GM19193 (cell line): ENCODE data around the gene WWTR1.

ENCODE experiments used
- POLR2A ChIP-seq: IDR thresholded peaks from 4 replicates; pipeline ENCODE4 v1.6.1; 2011; ENCODE audit not compliant: insufficient read depth, insufficient read length; ENCODE audit errors: extremely low read depth

Gene WWTR1

DNA sequence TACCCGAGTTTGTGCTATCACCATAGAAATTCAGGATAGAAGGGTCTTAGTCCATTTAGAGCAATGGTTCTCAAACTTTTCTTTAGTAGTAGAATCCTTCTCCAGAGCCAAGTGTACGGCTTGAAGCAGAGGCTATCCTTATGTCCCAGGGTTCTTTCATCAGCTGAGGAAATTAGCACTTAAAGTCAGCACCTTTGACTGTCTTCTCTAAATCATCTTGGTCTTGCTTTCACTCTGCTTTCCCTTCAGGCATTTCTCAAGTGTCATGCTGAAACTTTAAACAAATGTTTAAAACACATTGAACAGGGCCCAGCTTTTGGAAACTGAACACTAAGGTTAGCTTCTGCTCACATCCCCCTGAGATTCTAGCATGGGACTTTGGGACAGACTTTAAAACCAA, 105.1 kb downstream of the WWTR1 start:
- TF ChIP-seq POLR2A, result no peak

DNA sequence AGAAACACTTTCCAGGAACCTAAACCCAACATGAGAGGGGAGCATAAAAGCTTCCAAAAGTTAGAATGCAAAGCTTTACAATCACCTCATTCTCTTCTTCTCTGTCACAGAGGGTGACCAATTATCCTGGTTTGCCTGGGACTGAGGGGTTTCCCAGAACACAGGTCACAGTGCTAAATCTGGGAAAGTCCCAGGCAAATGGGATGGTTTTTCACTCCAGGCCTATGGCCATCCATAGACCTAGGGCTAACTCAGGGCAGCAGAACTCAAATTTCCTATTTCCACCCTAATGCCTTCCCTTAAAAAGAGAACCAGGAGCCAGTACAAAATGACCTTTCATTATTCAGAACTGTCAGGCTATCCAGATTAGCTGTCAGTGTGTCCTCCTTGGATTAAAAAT, 106.3 kb downstream of the WWTR1 start:
- no peak for TF ChIP-seq POLR2A

DNA sequence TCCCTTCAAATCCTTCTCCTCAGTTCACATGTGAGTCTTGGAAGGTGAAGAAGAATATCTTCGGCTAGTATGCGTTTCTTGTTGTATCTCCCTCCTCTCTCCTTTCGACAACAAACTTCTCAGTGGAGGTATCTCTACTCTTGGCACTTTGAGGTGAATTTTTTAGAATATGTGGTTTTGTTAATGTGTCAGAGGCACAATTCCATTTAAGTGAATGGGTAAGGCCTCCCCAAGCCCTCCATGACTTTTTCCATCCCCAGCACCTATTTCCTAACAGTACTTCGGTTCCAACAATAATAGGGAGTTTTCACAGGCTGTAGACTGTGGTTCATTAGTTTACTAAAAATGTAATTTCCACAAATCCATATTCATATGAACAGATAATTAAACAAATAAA, 109.2 kb downstream of the WWTR1 start:
- no peak for TF ChIP-seq POLR2A

DNA sequence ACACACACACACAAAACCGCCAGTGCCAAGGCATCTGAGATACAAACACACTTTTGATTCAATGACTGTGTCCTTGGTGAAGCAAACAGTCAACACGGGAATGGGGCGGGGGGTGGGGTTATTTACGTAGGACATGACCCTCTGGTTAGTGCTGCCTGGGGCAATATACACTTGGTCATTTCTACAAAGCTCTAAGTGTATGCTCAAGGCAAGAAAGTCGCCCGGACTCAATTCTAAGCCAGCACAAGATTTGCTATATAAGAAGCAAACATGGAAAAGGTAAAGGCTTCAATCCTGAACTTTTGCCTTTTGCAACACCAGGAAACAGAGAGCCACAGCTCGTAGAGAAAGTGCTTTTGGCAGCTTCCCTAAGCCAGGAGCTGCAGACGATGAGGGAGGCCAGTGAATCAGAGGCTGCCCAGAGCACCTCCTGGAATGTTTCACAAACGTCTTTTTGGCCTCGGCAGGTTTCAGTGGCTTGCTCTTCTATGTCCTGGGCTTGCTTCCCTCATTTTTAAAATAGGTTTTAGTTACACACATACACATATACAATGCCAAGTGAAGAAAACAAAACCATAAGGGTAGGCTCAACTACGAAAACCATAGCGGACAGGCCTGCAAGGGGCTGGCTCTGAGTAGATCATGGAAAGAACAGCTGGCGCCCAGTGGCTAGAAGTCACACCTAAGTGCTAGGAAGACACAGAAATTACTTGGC, 109.7 kb downstream of the WWTR1 start:
- TF ChIP-seq POLR2A, result no peak

DNA sequence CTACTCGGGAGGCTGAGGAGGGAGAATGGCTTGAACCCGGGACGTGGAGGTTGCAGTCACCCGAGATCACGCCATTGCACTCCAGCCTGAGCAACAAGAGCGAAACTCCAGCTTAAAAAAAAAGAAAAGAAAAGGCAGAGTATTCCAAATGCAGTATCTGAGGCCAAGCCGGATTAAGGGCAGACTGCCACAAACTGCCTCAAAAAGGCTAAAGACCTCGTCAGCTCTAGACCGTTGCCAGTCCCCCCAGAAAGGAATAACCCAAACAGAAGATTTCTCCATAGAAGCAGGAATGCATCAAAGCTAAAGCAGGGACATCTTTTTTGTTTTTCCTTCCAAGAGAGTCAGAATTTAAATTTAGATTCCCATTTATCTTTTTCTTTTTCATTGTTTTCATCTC, 110.4 kb downstream of the WWTR1 start:
- TF ChIP-seq POLR2A, result no peak

DNA sequence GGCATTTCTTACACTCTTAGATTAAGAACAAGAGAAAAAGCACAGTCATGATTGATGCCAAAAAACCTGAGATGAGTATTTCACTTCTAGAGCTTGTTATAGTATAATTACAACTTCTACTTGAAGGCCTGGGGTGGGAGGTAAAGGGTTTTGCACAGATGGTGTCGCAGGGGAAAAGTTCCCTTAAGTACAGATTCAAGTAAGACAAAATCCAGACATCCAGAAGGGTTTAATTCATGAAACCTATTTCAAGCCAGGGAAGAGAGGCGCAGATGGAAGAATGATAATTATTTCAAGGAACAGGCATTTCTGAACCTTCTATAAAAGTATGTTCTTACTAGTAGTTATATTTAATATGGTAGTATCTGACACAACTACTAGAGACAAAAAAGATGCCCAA, 112.8 kb downstream of the WWTR1 start:
- TF ChIP-seq POLR2A, result no peak

DNA sequence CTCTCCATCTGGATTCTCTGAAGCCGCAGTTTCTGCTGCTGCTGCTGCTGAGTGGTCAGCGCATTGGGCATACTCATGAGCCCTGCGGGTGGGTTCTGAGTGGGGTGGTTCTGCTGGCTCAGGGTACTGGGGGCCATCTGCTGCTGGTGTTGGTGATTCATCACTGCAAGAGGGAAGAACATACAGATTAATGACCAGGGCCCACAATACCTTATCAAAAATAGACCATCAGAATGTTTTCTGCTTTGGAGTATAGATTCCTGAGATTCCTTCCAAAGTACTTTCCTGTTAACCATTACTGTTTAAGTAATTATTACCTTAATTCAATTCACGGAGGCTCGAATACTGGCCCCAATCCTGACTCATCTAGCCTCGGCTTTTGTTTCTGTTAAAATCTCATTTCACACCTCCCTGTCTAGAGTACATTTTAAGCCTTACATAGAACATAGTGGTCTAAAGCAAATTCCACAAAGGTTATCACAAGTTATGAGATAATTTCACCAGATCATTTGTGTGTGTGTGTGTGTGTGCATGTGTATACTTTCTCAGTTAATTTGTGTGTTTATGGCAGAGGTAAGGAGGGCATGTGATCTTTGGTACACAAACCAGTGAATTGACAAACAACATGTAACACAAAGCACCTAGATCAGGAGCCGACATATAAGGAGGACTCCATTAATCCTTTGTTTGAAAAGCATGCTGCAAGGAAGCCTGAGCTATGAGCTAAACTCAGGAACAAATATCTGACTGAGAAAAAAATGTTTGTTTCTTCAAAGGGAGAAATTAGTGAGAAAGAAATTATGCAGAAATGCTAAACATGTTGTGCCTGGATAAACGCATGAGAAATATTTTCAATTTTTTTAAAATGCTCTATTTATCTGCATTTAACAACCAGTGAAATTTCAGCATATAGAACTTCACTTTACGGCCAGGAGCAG, 115.2 kb downstream of the WWTR1 start:
- no peak for TF ChIP-seq POLR2A

DNA sequence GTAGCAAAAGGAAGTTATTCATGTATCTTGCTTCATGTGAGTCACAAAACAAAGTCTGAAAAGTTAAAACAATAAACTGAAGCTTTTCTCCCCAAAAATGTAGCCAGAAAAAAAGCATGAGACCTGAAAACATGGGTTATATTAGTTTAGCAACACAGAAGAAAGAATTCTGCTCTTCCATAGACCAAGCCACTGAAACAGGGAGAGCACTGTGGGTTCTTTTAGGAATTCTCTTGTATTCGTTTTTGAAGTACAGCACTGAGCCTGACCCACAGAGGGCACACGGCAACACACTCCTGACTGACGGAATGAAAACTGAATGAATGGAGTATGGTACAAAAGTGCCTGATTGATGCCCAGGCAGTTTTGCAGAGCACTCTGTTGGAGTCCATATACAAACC, 116.7 kb downstream of the WWTR1 start:
- TF ChIP-seq POLR2A, result no peak

DNA sequence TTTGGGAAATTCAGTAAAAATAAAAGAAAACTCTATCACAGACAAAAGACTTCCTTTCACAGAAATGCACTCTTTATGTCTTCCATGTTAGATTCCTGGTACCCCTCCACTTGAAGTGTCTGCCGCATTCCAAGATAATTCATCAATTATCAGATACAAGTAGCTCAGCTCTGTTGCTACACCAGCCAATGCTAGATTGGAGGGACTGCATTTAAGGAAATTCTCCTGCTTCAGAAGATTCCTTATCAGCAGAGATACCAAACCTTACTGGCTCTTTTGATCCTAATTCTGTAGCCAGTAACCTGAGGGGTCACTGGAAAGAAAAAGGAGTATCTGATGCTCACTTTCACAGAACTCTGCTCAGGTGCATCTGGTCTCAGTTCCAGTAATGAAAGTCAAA, 119.5 kb downstream of the WWTR1 start:
- TF ChIP-seq POLR2A, result no peak

DNA sequence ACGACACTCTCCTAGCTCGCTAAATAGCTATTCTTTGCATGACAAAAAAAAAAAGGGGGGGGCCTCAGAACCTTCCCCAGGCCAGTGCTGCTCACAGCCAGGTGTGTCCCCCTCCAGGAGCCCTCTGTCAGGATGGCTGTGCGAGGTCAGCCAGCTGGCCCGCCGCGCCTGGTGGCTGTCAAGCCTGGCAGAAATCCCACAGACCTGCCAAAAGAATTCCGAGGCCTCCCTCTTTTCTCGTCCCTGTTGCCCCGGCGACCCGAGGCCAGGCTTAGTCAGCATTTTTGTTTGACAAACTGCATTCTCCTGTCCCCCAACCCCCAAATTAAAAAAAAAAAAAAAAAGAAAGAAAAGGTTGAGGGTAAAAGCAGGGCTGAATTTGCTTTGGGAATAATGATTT, 121.4 kb downstream of the WWTR1 start:
- TF ChIP-seq POLR2A, result no peak

DNA sequence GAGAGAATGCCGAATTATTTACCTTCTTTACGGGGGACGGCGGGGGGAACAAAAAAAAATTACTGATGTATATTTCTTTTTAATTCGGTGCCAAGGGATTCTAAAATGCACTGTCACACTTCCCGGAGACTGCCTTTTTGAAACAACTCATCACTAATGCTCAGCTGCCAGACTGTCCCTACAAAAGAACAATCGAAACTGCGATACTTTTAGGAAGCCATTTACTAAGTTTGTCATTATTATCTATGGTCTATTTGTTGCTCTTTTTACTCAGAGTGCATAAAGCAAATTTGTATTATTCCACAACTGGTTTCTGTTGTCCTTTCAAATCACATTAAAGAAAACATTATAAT, 122.5 kb downstream of the WWTR1 start:
- no peak for TF ChIP-seq POLR2A

DNA sequence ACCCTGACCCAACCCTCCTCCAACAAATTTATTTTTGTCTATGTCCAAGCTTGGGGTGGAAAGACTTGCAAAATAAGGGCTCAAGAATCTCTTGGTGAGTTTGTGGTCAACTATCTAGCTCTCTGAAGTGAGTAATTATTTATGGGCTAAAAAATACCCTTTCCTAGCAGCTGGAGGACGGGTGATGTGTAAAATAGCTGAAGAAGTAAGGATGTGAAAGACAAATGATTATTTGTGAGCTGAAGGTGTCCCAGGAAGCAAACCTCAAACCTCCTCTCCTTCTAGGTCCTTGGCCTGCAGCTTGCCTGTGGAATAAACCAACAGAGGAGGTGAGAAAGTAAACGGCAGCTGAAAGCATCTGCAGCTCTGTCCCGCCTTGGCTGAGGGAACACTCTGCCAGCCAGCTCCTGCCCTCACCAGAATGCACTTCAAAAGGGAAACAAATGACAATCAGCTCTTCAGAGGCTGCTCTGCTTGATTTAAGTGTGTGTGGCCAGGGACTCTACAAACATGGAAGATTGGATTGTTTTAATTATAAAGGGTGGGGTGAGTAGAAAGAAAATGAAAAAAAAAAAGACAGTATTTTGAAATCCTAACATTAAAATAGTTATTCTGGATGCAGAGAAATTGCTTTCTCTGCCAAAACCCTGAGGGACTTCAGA, 123.0 kb downstream of the WWTR1 start:
- TF ChIP-seq POLR2A, result no peak

DNA sequence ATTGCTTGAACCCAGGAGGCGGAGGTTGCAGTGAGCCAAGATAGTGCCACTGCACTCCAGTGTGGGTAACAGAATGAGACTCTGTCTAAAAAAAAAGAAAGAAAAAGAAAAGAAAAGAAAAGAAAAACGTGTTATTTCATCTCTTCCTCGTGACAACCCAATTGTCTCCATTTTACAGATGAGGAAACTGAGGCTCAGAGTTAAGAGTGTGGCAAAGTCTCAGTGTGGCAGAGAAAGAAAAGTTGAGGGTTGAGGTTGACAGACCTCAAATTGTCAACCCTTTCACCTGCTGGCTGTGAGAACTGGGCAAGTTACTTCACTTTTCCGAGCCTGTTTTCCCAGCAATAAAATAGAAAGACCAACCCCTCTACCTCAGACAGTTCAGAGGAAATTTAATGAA, 123.7 kb downstream of the WWTR1 start:
- no peak for TF ChIP-seq POLR2A

DNA sequence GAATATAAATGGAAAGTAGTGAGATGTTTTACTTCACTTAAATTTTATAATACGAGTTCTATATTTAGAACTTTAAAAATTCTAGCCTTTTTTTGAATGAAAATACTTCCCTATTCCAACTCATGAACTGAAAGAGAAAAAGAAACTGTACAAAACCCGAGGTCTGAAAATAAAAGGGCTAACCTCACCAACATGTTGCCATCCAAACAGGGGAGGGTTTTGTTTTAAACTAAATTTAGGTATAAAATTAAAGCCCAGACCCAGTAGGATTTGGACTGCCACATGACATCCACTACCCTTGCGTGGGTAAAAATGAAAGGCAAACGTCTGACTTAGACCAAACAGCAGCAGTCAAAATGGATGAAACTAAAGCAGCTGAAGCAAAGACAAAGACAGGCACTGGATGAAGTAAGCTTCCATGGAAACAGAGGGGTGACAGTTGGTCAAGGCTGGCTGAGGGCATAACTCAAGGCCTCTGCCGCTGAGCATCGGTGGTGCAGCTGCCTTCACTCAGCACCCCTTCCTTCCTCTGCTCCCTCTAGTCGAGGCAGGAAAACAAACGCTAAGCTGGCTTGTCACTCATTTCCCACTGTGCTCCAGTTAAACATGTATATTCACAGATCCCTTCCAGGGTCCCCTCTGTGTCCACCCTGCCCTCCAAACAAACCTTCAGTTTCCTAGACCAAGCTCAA, 125.2 kb downstream of the WWTR1 start:
- no peak for TF ChIP-seq POLR2A

DNA sequence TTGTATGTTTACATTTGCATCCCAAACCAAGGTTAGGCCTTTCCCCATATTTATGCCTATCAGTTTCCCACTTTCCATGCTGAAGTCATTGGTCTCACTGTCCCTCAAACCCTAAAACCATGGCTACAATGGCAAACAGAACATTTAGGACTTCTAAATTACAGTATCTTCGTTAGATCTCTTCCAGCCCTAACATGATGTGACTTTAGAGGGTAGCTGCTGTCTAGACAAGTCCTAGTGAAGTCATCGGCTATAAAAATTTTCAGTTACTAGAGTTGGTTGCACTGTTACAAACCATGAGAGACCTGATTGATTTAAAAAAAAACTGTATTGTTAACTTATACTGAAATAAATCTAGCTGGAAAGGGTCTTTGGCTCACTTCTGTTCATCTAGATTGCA, 128.7 kb downstream of the WWTR1 start:
- no peak for TF ChIP-seq POLR2A

DNA sequence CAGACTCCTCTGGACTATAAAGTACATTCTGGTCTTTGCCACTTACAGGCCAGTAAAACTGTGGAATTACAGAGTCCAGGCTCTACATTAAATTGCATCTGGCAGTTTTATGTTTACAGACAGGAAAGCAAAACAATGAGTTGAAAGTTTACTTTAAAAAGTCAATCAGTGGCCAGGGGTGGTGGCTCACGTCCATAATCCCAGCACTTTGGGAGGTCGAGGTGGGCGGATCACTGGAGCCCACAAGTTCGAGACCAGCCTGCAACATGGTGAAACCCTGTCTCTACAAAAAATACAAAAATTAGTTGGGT, 129.5 kb downstream of the WWTR1 start:
- no peak for TF ChIP-seq POLR2A
